ENCODE results near the gene NCCRP1.

DNA sequence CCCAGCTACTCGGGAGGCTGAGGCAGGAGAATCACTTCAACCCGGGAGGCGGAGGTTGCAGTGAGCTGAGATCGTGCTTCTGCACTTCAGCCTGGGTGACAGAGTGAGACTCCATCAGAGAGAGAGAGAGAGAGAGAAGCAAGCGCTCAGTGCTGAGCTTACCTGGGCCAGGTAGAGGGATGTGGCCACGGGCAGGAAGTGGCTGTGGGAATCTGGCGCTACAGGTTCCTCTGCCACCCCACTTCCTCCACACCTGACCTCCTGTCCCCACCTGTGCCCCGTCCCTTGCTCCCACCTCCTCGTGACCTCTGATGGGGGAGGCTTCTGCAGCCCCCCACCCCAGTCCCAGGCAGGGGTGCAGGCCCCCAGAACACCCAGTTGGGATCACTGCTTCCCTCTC lies 1.0 kb upstream of the NCCRP1 start:
- TF ChIP-seq, protein P1, sequence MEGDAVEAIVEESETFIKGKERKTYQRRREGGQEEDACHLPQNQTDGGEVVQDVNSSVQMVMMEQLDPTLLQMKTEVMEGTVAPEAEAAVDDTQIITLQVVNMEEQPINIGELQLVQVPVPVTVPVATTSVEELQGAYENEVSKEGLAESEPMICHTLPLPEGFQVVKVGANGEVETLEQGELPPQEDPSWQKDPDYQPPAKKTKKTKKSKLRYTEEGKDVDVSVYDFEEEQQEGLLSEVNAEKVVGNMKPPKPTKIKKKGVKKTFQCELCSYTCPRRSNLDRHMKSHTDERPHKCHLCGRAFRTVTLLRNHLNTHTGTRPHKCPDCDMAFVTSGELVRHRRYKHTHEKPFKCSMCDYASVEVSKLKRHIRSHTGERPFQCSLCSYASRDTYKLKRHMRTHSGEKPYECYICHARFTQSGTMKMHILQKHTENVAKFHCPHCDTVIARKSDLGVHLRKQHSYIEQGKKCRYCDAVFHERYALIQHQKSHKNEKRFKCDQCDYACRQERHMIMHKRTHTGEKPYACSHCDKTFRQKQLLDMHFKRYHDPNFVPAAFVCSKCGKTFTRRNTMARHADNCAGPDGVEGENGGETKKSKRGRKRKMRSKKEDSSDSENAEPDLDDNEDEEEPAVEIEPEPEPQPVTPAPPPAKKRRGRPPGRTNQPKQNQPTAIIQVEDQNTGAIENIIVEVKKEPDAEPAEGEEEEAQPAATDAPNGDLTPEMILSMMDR (conservative IDR thresholded peaks at IDR 0.05; ENCODE audit: low read length), result no peak
- TF ChIP-seq EZH2phosphoT487 (IDR thresholded peaks at IDR 0.05; ENCODE audit: borderline replicate concordance, low read depth, low read length), result no peak
